Upper lobe of left lung (tissue), 6 donors: ENCODE data around the gene NOL6. TPM values are rescaled to one million over a fixed set of nuclear protein-coding genes. Genes with fewer than 3 reads are reported as not detected.

ENCODE experiments used
- ATAC-seq, 2 donors: fragments of 200-7000 bp; cut with Tn5 transposase; one replicate each; pipeline ENCODE4 v1.9.1; 2022; ENCODE audit warnings: mild to moderate bottlenecking in 2 of 2, moderate library complexity in 2 of 2; ENCODE audit not compliant: low FRiP score in 2 of 2
- DNase-seq, 2 donors: peaks; one replicate each; pipeline ENCODE4 v3.0.0-alpha.2; 2019 to 2020
- H3K27ac ChIP-seq, 4 donors: fragments of 200-600 bp; sonication (generic); one replicate each; pipeline ENCODE4 v1.5.1; 2016 to 2019
- H3K27me3 ChIP-seq, 4 donors: fragments of 200-600 bp; sonication (generic); one replicate each; pipeline ENCODE4 v1.5.1; 2017 to 2019
- H3K36me3 ChIP-seq, 4 donors: fragments of 200-600 bp; sonication (generic); one replicate each; pipeline ENCODE4 v1.5.1; 2016 to 2019
- H3K4me1 ChIP-seq, 4 donors: fragments of 200-600 bp; sonication (generic); one replicate each; pipeline ENCODE4 v1.5.1; 2018 to 2019
- H3K4me3 ChIP-seq, 4 donors: fragments of 200-600 bp; sonication (generic); one replicate each; pipeline ENCODE4 v1.5.1; 2017 to 2019; ENCODE audit warnings: mild to moderate bottlenecking in 2 of 4, moderate library complexity in 1 of 4
- H3K9me3 ChIP-seq, 4 donors: fragments of 200-600 bp; sonication (generic); one replicate each; pipeline ENCODE4 v1.5.1; 2018 to 2019
- EP300 ChIP-seq, 4 donors: sonication (generic); formaldehyde crosslinking; IDR thresholded peaks; one replicate each; pipeline ENCODE4 v1.5.1; 2017; ENCODE audit warnings: antibody characterized with exemption in 4 of 4, control low read depth in 2 of 4
- POLR2A ChIP-seq, 4 donors: fragments of 450-650 bp; IDR thresholded peaks; one replicate each; pipeline ENCODE4 v1.5.1; 2016 to 2017; ENCODE audit warnings: antibody characterized with exemption in 4 of 4, mild to moderate bottlenecking in 2 of 4
- POLR2AphosphoS5 ChIP-seq, 2 donors: sonication (generic); formaldehyde crosslinking; IDR thresholded peaks; one replicate each; pipeline ENCODE4 v1.5.1; 2017; ENCODE audit warnings: antibody characterized with exemption in 2 of 2
- WGBS, 2 donors: methylation state at CpG; one replicate each; pipeline ENCODE4 v1.1.5; 2017 to 2018; 5-methylcytosine and 5-hydroxymethylcytosine counted together
- total RNA-seq, 6 donors: library from RNA; depleted of rRNA in 4 of 6; stranded (reverse); fragments of >200 nt in 4 of 6; gene quantifications; one replicate each; pipeline versions ENCODE4 v1.1.0 to v1.2.1, GENCODE V29; 2016 to 2021
- TF ChIP-seq, protein P1 (sequence below), 6 experiments: fragments of 450-650 bp in 4 of 6; fragments of 200-600 bp in 2 of 6; sonication (generic) in 2 of 6; IDR thresholded peaks; one replicate each; pipeline ENCODE4 v1.5.1; 2016 to 2019; ENCODE audit warnings: antibody characterized with exemption in 6 of 6
- donor health status: DM: no; HTN: no; CAD: no; lungs with moderate emphysema.
- donor health status: DM: no; HTN: yes; CAD: no; lungs with severe emphysema.

NOL6 gene
- total RNA-seq, 6 donors from 2014 or later: 17.8 to 47.6 (median 31.9) TPM

DNA sequence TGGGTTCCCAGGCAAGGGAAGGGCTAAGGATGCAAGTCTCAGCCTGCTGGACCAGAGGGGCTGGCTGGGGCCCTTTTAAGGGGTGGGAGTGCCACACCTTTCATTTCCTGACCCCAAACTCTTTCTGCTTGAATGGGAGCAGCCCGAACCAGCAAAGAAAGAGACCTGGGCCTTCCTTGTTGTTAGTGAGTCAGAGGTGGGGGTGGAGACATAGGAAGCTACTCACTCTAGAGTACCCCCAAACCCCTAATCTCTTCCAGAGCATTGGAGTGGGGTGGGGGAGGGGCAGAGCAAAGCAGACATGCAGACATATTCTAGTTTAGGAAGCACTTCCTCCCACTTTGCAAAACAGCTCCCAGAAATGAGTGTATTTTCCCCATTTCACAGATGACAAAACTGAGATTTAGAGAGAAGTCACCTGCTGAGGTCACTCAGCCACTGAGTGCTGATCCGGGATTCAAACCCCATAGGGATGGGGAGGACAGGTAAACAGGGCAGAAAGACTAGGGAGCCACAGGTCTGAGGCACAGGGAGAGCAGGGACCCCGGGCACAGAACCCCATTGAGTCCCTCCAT, 20.4 kb downstream of the NOL6 start:
- WGBS, 2 donors: 69 to 78% methylated on average over 2 to 3 of the region's 3 CpGs
- TF ChIP-seq POLR2AphosphoS5 (IDR thresholded peaks at IDR 0.05): no peak
- TF ChIP-seq POLR2A (IDR thresholded peaks at IDR 0.05): no peak
- TF ChIP-seq, protein P1, sequence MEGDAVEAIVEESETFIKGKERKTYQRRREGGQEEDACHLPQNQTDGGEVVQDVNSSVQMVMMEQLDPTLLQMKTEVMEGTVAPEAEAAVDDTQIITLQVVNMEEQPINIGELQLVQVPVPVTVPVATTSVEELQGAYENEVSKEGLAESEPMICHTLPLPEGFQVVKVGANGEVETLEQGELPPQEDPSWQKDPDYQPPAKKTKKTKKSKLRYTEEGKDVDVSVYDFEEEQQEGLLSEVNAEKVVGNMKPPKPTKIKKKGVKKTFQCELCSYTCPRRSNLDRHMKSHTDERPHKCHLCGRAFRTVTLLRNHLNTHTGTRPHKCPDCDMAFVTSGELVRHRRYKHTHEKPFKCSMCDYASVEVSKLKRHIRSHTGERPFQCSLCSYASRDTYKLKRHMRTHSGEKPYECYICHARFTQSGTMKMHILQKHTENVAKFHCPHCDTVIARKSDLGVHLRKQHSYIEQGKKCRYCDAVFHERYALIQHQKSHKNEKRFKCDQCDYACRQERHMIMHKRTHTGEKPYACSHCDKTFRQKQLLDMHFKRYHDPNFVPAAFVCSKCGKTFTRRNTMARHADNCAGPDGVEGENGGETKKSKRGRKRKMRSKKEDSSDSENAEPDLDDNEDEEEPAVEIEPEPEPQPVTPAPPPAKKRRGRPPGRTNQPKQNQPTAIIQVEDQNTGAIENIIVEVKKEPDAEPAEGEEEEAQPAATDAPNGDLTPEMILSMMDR (IDR thresholded peaks at IDR 0.05): no peak
- no peak for TF ChIP-seq EP300 (IDR thresholded peaks at IDR 0.05)
- no peak for ATAC-seq

DNA sequence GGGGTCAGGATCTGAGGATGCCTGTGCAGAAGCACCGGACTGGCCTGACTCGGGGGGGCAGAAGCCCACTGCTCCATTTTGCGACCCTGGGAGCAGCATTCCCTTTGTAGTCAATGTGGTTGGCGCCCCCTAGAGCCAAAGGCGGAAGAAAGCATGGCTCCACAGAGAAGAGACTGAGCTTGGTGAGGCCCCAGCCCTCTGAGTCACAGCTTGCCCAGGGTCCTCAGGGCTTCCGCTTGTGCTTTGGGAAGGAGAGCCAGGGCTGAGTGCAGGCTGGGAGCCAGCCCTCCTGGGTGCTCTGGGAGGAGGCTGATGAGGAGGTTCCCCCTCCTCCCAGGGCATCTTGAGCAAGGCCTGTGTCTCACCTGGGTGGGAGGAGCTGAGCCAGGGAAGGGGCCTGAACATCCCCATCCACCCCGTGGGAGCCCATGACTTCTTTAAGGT, 20.9 kb downstream of the NOL6 start:
- no peaks in the 10 kb centered on the region for H3K9me3 ChIP-seq
- H3K4me3 ChIP-seq: no peak overlapping the region
- DNase-seq (peak in 1 of 2 donors; percentile 89), ATAC-seq (peak; percentile 75 to 78)
- TF ChIP-seq, protein P1 (IDR thresholded peaks at IDR 0.05): peak; percentile 38 to 74 (median 65)
- no peak for TF ChIP-seq POLR2A (IDR thresholded peaks at IDR 0.05)
- WGBS, 2 donors: 19% methylated on average over 7 of the region's 7 CpGs; no CpG with 5 or more reads in 1 of the 2 donors
- H3K4me1 ChIP-seq: peaks cover 3 to 22% (median 6%) of the 10 kb centered on the region in 4 donors
- H3K27me3 ChIP-seq: no peaks in the 10 kb centered on the region
- H3K36me3 ChIP-seq: no peaks in the 10 kb centered on the region
- no peak overlapping the region for H3K27ac ChIP-seq

More for the DNA sequence above, 20.4 kb downstream of the NOL6 start:
- DNase-seq: no peak
- Histone ChIP-seq H3K27me3 (no peaks in the 10 kb centered on the region), H3K27ac (no peak overlapping the region), H3K9me3 (no peaks in the 10 kb centered on the region), H3K36me3 (no peaks in the 10 kb centered on the region), H3K4me1 (peaks cover 0 to 17% (median 2%) of the 10 kb centered on the region in 4 donors), H3K4me3 (no peak overlapping the region)

DNA sequence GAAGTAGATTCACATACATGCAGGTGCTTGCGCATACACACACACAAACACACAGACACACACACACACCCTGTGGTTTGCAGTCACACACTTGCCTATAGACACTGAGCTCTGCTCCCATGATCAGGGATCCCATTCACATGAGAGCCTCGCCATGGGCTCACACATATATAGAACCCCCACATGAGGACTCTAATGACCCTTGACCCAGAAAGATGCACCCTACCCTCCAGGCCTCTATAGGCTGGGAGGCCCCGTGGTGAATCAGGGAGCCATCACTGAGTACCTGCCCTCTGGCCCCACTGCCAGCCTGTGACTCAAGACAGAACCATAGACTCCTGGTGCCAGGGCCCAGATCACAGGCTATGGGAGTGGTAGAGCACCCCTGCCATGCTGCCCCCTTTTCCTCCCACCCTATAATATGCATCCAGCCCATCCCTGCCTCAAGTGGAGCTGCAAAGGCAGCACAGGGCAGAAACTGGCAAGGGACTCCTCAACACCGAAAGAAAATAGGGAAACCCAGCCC, 23.0 kb downstream of the NOL6 start:
- no peak for ATAC-seq
- Histone ChIP-seq H3K9me3 (no peaks in the 10 kb centered on the region), H3K27ac (no peak overlapping the region), H3K36me3 (no peaks in the 10 kb centered on the region), H3K4me3 (no peak overlapping the region), H3K4me1 (peaks cover 14 to 39% (median 21%) of the 10 kb centered on the region in 4 donors), H3K27me3 (no peaks in the 10 kb centered on the region)
- no peak for DNase-seq
- 95 to 100% methylated on average over 2 to 4 of the region's 4 CpGs for WGBS, 2 donors
- TF ChIP-seq, protein P1 (IDR thresholded peaks at IDR 0.05): no peak
- TF ChIP-seq EP300 (IDR thresholded peaks at IDR 0.05): no peak

DNA sequence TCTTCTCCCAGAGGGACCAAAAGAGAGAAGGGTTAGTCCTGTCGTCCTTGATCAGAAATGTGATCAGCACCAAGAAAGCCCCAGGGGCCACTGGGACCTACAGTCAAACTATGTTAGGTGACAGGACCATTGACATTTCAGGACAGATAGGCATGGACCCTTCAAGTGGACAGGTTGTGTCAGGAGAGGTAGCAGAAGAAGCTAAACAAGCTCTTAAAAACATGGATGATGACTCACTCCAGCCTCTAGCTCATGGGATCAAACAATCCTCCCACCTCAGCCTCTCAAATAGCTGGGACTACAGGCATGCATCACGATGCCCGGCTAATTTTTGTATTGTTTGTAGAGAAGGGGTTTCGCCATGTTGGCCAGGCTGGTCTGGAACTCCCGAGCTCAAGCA, 24.0 kb downstream of the NOL6 start:
- ATAC-seq: no peak
- H3K36me3 ChIP-seq: no peaks in the 10 kb centered on the region
- no peak overlapping the region for H3K4me3 ChIP-seq
- WGBS, 2 donors: 83 to 100% methylated on average over 3 to 5 of the region's 5 CpGs
- peaks cover 14 to 42% (median 29%) of the 10 kb centered on the region in 4 donors for H3K4me1 ChIP-seq
- no peak overlapping the region for H3K27ac ChIP-seq
- TF ChIP-seq, protein P1 (IDR thresholded peaks at IDR 0.05): no peak
- TF ChIP-seq POLR2AphosphoS5 (IDR thresholded peaks at IDR 0.05): no peak
- TF ChIP-seq POLR2A (IDR thresholded peaks at IDR 0.05): no peak
- no peak for DNase-seq
- H3K9me3 ChIP-seq: no peaks in the 10 kb centered on the region
- no peaks in the 10 kb centered on the region for H3K27me3 ChIP-seq
